Measurements from ENCODE around the gene MYRF.

The MYRF gene

DNA sequence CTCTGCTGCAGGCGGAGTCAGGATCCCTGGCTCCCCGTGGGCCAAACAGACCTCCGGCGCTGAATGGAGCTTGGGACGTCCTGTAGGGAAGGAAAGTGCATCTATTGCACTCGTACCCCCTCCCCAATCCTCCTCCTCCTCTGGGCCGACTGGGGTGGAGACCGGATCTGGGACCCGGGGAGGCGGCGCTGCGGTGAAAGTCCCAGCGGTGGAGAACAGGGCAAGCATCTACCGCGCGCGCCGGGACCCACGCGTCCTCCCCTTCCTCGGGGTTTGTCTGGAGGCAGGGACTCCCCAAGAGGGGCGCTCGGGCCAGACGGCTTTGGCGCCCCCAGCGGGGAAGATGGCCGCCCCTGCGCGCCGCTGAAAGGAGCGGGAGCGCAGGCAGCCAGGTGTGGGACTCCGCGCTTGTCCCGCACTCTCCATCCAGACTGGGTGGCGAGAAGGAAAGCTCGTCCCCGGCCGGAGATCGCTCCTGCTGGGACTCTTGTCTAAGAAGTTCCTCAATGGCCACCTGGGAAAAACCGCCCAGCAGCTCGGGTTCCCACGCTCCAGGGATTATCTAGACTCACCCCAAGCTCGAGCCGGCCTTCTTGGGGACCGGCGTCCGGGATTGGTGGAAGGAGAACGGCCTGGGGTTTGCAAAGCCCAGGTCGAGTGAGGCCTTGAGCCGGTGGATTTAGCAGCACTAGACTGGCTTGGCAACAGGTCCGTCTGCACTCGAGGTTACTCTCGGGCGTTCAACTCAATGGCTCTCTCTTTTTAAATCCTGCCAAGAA is 76.4 kb downstream of the MYRF start:
- DNase-seq = no peak

DNA sequence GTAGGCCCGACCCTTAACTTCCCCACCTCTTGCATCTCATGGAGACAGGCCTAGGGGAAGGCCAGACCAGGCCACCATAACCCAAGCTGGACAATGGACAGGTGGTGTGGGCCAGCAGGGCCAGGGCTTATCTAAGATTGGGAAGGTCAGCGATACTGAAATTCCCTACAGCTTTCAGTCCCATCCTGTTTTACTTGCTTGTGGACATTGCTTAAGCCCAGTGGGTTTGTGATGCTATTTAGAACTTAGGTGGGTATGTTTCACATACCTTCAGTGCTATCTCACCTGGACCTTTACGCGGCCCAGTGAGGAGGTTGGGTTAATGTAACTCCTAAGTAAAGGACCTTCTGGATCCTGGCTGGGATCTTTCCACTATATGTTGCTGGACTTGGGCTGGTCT is 77.4 kb downstream of the MYRF start:
- DNase-seq = no peak

DNA sequence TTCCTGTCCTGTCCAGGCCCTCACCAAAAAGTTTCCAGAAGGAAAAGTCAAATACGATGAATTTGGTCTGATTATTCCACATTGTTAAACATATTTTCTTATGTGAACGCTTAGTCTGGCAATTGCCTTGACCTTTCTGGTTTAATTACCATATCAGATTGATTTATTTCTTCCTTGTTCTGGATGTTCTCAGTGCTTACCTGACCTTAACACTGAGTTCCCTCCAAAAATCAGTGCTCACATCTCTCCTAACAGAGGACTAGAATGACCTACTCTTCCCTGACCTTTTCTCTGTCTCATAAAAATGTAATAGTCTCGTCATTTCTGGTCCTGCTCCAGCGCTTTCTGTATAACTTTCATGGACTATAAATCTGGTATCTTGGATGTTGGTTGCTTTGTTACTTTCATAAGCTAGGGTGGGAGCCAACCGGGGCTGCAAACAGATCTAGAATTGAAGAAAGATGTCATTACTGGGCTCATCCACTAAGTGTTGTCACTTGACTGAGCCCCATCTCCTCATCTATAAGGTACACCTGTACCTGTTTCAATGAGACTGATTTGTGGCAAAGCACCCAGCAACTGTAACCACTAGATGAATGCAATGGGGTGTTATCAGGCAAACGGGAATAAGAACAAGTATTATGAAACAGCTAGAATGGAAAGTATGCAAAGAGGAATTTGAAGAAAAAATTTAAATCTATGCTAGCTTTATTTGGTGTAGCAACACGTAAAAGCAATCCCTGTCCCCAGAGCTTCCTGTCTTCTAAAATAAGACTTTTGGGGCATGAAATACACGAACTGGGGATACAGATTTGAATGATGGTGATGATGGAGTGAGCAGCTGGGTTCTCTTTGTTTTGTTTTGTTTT is 78.0 kb downstream of the MYRF start:
- DNase-seq = no peak

DNA sequence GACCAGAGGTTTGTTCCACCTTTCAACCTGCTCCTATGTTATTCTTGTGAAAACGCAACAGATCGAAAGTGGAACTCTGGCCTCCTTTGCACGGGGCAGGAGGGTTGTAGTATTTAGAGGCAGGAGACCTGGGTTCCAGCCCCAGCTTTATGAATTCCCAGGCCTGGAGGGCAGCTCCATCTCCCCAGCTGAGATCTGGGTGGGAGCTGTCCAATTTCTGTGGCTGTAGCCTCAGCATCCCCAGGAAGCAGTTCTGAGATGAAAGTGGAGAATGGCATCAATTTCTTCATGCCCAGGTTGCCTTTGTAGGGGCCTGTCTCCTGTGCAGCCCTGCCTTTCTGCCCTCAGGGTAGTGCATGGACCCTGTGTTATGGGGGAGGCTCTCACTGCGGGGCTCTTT is 79.8 kb downstream of the MYRF start:
- no peak for DNase-seq

DNA sequence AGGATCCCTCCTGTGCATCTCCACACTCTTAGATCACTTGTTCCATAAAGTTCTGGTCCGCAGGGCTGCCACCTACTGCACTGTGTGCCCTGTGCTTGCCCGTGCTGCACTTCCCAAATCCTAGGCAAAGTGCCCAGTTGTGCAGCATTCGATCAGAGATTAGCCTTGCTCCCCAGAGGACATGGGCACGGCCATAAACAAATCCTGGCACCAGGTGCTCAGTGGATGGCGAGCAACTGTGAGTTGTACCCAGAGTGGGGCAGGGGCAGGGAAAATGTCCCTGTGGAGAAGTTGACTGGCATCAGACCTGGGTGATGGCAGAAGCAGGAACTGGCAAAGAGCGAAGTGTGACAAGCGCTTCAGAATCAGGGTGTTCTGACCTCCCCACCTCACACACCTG is 80.3 kb downstream of the MYRF start:
- DNase-seq = no peak

DNA sequence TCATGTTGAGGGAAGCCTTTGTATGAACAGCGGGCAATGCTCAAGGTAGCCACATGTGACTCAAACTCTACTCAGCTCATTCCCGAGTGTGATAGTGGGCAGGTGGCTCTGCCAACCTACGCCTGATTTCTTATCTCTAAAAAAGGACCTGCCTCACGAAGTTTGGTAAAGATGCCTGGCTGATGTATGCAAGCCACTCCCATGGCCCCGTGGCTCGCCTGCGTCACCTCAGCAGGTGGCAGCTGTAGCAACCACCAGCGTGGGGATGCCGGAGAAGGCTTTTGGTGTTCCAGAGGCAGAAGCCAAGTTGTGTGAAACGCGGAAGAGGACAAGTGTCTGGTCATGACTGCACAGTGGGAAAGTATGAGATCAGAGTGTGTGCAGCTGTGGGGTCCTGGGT is 81.0 kb downstream of the MYRF start:
- no peak for DNase-seq

DNA sequence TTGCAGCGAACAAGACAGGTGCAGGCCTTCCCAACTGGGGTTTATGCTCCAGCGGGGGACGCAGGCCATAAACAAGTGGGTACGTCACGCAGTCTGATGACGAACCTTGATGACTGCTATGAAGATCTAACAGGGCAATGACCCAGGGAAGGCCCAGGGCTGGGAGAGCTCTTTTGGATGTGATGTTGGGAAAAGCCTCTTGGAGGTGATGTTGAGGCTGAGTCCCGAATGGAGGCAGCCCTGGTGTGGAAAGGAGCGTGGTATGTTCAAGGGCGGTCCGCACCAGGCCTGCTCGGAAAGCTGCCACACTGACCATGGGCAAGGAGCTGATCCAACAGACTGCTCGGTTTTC is 81.5 kb downstream of the MYRF start:
- DNase-seq = no peak

DNA sequence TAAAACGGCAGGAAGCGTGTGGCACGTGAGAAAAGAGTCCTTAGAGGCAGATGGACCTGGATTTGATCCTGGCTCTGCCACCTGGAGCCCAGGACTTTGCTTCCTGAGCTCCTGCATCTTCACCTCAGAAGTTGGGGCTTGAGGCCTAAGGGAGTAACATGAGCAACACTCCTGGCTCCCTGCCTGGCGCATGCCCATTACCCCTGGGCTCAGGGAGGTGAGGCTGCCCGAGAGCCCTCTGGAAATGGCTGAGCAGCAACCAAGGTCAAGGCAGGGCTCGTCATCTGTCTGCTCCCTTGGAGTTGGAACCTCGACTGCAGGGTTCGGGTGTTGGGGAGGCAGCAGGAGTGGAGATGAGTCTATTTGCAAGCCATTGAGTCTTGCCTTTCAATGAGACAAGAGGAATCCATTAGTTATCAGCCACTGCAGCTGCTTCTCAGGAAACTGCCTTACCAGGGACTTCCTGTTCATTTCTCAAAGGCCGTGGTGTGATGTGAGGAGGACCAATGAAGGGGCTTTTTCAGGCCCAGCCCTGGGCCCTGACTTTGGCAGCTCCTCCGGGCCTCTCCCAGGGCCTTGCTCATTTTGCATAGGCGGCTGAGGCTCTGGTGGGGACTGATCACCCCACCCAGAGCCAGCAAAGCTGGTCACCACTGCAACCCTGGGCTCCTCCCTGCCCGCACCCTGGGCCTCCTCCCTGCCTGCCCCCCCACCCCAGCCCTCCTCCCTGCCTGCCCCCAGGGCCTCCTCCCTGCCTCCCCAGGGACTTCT is 82.0 kb downstream of the MYRF start:
- no peak for DNase-seq

DNA sequence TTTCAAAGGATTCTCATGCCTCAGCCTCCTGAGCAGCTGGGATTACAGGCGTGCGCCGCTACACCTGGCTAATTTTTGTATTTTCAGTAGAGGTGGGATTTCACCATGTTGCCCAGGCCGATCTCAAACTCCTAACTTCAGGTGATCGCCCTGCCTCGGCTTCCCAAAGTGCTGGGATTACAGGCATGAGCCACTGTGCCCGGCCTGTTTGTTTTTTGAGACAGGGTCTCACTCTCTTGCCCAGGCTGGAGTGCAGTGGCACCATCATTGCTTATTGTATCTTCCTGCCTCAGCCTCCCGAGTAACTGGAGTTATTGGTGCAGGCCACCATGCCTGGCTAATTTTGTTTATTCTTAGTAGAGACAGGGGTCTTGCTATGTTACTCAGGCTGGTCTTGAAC is 83.8 kb downstream of the MYRF start:
- DNase-seq = no peak

DNA sequence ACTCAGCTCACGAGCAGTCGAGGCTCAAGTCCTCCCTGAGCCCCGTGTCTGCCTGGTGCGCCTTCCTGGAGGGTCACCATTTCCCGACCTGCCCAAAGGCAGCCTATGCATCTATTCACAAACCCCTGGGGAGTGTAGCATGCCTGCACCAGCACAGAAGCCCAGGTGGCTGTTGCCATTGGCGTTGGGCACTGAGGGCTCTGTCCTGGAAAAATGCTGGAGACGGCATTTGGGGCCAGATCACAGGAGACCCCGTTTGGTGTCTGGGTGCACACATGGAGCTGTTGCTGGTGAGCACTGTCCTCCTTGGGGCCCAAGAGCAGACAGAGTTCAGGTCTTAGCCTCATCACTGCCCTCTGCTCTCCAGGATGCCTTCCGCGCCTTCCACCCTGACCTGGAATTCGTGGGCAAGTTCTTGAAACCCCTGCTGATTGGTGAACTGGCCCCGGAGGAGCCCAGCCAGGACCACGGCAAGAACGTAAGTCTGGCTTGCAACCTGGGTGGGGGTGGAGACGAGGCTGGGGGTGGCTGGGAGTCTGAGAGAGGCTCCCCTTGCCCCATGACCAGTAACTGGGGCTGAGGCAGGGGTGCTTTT is 85.1 kb downstream of the MYRF start:
- DNase-seq = no peak
